Stimulated activated effector memory CD8-positive, alpha-beta T cell treated with anti-CD3 and anti-CD28 coated beads, Interleukin-12 subunit alpha, Interleukin-12 subunit beta, amount 100 ng/mL, for 72 hours (primary cell): ENCODE data around the gene GPAT3.
"Not testable (repeated sequence)": the region's sequence is repeated elsewhere in the genome, so short reads cannot be mapped to it uniquely, and the experiment has no call there.

Experiments used
- ATAC-seq: fragments of 150-1000 bp; cut with Tn5 transposase; 2 replicates; pipeline ENCODE4 v1.10.0; 2021
- DNase-seq, 2 donors: peaks; one replicate each; pipeline ENCODE4 v3.0.0; 2021 to 2022; ENCODE audit warnings: low spot score in 2 of 2
- H3K27ac Mint-ChIP-seq: one replicate; pipeline ENCODE4 v1.8.0; 2022; ENCODE audit warnings: mild to moderate bottlenecking, mixed read lengths
- H3K36me3 Mint-ChIP-seq: one replicate; pipeline ENCODE4 v1.8.0; 2022; ENCODE audit warnings: mild to moderate bottlenecking, mixed read lengths
- H3K4me1 Mint-ChIP-seq: one replicate; pipeline ENCODE4 v1.8.0; 2022; ENCODE audit warnings: mixed read lengths
- H3K4me3 Mint-ChIP-seq: one replicate; pipeline ENCODE4 v1.8.0; 2022; ENCODE audit warnings: mild to moderate bottlenecking, mixed read lengths
- H3K9me3 Mint-ChIP-seq: one replicate; pipeline ENCODE4 v1.8.0; 2022; ENCODE audit warnings: mixed read lengths

GPAT3 gene

DNA sequence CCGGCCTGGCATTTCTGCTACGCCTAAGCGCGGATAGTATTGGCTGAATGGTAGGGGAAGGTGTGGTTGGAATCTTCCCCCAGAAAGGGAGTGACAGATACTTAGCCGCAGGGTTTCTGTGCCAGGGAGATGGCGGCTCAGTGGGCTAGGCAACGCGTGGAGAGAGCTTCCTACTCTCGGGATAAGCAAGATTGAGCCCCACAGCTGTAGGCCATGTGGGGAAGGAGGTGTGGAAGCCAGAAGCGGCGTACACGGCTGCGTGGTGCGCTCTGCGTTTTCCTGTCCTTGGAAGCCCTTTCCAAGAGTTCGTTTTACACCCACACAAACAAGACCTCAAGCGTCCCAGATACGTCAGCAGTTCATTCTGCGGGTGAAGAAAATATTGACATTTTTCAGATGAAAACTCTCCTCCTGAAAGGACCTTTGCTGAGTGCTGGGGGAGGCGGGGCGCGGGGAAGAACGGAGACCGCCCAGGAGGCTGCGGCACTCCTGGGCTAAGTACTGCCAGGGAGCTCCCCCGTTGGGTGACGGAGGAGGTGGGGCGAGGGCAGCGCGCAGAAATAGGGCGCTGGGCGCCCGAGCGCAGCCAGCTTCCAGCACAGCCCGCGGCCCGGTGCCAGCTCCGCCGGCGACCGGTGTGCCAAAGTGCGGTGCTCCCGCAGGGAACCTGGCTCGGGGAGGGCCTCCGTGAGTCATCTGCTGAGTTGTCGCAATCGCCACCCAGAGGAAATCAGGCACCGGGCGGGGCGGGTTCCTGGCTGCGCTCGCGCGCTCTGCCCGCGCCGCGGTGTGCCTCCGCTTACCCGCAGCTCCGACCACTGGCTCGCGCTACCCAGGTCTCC, at the start of gene GPAT3:
Gene GPAT3 (plus strand): TSS at position 589 of the 842 bp plus-strand sequence. CDS start 515 bp downstream, outside the sequence.
- peak; percentile 46 to 79 for DNase-seq
- H3K9me3 Mint-ChIP-seq, result no peaks in the 10 kb centered on the region
- peaks cover 22% of the 10 kb centered on the region for H3K4me1 Mint-ChIP-seq
- peak within 1 kb of the TSS; percentile 94 for H3K4me3 Mint-ChIP-seq
- peak; percentile 90 for ATAC-seq
- H3K36me3 Mint-ChIP-seq, result no peaks in the 10 kb centered on the region
- H3K27ac Mint-ChIP-seq, result peak within 1 kb of the TSS; percentile 77

DNA sequence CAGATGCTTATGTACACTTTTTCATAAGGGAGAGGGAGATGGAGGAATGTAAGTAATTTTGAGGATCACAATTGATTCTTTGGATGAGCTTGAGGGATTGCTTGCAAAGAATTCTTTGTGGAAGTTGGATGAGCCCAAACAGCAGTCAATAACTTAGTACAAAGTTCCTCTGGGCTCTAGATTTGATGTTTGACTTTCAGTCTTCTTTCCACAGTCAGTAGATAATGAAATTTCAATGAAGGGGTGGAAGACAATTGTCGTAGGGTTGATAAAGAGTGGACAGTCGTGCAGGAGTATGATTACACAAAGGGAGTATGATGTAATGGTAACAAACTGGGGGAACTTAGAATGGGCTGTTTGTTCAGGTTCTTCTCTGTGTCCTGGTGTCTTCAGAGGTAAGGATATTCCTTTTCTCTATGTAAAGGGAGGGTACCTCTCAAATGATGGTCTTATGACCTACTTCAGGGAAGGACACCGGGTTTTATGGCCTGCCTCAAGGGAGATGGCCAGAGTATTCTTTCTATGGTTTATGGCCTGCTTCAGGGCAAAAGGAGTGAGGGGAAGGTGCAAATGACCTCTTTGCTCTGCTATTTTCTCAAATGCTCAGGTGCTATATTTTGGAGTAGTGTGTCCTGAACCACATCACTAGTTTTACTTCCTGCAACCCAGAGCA, 49.3 kb upstream of the GPAT3 start:
- DNase-seq (no peak), ATAC-seq (no peak)
- H3K27ac Mint-ChIP-seq, result peak overlapping the region; percentile 68

DNA sequence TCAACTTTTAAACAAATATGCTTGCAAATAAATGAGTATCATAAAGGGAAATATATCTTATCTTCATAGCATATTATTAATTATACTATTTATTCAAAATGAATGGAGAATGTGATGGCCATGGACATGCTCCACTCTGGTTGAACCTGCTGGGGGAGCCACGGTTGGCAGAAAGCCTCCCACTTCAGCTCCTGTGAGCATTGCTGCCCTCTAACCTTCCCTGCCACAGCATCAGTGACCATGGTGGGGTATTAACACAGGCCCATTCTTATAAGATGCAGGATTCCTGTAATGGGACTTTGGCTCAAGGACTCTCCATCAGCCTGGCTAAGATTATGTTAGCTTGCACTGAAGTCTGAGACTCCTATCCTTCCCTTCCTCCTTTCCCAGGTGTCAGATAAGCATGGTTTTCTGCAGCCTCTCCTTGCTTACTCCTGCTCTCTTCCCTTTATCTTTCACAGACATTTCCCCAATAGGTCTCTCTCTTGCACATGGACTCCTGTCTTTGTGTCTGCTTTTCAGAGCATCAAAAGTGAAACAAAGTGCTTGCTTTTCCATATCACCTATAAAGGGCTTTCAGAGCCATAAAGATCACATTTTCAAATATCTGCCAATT, 46.1 kb upstream of the GPAT3 start:
- Mint-ChIP-seq H3K4me1 (peaks cover 6% of the 10 kb centered on the region), H3K9me3 (no peaks in the 10 kb centered on the region), H3K27ac (no peak overlapping the region), H3K4me3 (no peak overlapping the region), H3K36me3 (no peaks in the 10 kb centered on the region)
- DNase-seq (no peak), ATAC-seq (no peak)

More for the DNA sequence above, 49.3 kb upstream of the GPAT3 start:
- Mint-ChIP-seq H3K36me3 (peaks cover 13% of the 10 kb centered on the region), H3K9me3 (no peaks in the 10 kb centered on the region), H3K4me3 (no peak overlapping the region), H3K4me1 (peaks cover 18% of the 10 kb centered on the region)

DNA sequence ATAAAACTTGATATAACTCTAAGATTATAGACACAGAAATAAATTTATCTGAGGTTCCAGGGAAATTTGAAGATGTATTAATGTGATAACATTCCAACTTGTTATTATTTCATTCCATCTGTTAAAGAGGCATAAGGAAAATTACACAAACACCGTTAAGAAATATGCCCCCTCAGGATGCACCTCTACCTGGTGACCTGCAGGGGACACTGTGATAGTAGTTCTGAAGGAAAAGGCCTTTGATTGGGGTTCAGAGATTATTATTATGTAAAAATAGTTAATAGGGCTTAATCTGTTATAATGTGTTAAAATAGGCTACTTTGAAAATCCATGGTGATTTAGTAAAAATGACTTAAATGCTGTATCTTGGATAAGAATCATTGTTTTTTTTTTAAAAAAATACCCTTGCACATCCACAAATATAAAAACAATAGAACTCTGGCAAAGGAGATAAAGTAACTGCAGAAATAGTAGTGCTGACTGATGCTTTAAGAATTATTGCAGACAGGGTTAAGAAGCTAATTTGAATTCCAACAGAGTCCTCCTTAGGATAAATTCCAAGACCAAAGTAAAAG, 44.9 kb upstream of the GPAT3 start:
- H3K4me3 Mint-ChIP-seq, result no peak overlapping the region
- no peak overlapping the region for H3K27ac Mint-ChIP-seq
- ATAC-seq (no peak), DNase-seq (no peak)
- no peaks in the 10 kb centered on the region for H3K36me3 Mint-ChIP-seq
- no peaks in the 10 kb centered on the region for H3K4me1 Mint-ChIP-seq
- no peaks in the 10 kb centered on the region for H3K9me3 Mint-ChIP-seq

DNA sequence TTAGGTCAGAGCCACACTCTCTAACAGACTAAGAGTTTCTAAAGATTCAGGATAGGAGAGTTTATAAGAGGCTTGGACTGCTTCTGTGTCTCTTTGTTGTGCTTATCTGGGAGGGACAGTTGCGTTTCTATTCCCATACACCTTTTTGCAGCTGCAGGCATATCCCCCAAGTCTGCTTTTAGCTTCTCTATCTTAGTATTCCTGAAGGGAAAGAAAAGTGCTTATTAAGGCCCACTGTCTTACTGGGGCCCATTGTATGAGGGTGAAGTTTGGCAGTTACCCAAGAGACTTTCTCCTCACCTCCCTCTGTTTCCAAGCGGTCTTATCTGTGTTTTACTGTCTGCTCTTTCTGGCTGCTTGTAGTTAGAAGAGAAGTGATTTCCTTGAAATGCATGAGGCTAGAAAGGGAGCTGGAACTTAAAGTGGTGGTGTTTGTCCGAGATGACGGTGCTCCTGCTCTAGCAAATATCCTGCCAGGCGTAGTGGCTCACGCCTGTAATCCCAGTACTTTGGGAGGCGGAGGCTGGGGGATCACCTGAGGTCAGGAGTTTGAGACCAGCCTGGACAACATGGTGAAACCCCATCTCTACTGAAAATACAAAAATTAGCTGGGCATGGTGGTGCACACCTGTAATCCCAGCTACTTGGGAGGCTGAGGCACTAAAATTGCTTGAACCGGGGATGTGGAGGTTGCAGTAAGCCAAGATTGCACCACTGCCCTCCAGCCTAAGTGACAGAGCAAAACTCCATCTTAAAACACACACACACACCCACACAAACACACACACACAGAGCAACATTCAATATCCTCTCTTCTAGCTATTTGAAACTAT, 39.6 kb upstream of the GPAT3 start:
- H3K4me3 Mint-ChIP-seq, H3K36me3 Mint-ChIP-seq, ATAC-seq, H3K9me3 Mint-ChIP-seq, H3K27ac Mint-ChIP-seq, H3K4me1 Mint-ChIP-seq, DNase-seq: not testable (repeated sequence)

DNA sequence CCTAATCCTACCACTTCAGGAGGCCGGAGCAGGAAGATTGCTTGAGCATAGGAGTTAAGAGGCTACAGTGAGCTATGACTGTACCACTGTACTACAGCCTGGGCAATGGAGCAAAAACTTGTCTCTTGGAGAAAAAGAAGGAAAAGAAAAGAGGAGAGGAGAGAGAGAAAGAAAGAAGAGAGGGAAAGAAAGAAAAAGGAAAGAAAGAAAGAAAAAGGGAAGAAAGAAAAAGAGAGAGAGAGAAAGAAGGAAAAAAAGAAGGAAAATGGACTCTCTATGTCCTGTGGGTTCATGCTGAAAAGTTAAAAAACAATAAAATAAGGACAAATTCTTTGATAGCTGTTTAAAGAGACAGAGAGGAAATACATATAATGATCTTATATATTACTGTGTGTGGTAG, 37.7 kb upstream of the GPAT3 start:
- DNase-seq (no peak), ATAC-seq (no peak)
- Mint-ChIP-seq H3K9me3 (no peaks in the 10 kb centered on the region), H3K4me1 (no peaks in the 10 kb centered on the region), H3K36me3 (no peaks in the 10 kb centered on the region), H3K27ac (peak overlapping the region; percentile 38), H3K4me3 (no peak overlapping the region)

DNA sequence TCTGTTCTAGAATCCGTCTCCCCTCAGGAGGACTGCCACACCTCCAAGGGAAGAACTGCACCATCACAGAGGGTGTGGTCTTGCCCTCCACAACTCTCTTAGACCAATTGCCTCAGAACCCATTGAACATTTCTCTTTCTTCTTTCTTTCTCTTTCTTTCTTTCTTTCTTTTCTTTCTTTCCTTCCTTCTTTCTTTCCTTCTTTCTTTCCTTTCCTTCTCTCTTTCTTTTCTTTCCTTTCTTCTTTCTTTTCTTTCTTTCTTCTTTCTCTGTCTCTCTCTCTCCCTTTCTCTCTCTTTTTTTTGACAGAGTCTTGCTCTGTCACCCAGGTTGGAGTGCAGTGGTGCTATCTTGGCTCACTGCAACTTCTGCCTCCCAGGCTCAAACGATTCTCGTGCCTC, 34.2 kb upstream of the GPAT3 start:
- not testable (repeated sequence) for H3K36me3 Mint-ChIP-seq, DNase-seq, H3K4me1 Mint-ChIP-seq, H3K9me3 Mint-ChIP-seq, ATAC-seq, H3K27ac Mint-ChIP-seq, H3K4me3 Mint-ChIP-seq

DNA sequence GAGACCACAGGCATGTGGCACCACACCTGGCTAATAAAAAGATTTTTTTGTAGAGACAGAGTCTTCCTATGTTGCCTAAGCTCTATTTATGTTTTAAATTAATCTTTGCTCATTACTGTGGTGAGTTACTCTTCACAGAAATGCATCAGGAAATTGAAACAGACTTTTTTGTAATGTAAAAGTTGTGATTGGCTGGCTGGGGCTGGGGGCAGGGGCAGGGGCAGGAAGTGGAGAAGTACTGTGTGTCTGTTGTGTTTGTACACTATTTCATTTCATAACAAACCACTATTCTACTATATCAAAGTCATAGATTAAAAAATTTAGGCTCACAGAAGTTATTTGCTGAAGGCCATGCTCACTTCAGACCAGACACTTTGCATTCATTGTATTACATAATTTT, 31.9 kb upstream of the GPAT3 start:
- H3K36me3 Mint-ChIP-seq, result no peaks in the 10 kb centered on the region
- H3K4me1 Mint-ChIP-seq, result peaks cover 8% of the 10 kb centered on the region
- ATAC-seq (no peak), DNase-seq (no peak)
- H3K27ac Mint-ChIP-seq, result no peak overlapping the region
- H3K4me3 Mint-ChIP-seq, result no peak overlapping the region
- no peaks in the 10 kb centered on the region for H3K9me3 Mint-ChIP-seq

DNA sequence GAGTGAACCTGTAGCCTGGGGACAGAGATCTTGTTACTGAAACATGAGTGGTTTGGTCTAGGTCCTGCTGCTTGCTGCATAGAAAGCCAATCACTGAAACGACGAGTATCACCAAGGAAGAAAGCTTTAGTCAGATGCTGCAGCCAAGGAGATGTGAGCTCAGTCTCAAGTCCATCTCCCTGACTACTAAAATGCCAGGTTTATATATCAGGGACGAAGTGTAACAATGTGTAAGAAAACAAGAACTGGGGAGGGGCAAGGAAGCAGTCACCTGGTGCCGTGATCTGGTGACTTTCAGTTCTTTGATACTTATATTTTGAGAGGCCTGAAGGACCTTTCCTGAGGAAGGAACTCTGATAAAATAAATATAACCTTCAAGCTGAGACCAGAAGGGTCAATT, 31.4 kb upstream of the GPAT3 start:
- ATAC-seq, result no peak

DNA sequence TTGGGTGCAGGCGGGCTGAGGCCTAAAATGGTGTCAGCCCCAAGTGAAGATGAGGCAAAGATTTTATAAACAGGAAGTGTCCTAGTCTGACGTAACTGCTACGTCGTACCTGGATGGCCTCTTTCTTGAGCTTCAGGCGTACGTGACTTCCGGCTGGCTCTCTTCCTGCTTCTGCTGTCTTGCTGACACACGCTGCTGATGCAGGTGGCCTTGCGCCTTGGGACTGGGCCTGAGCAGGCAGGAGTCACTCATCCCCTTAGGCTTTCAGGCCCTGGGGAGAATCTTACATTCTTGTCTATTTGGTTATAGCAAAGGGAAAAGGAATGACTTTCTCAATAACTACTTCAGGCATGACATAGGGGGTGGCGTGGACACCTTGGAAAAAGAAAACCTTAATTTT, 30.9 kb upstream of the GPAT3 start:
- Mint-ChIP-seq H3K9me3 (no peaks in the 10 kb centered on the region), H3K27ac (no peak overlapping the region), H3K4me3 (no peak overlapping the region), H3K36me3 (no peaks in the 10 kb centered on the region), H3K4me1 (peaks cover 14% of the 10 kb centered on the region)
- DNase-seq (no peak), ATAC-seq (no peak)

More for the DNA sequence above, 31.4 kb upstream of the GPAT3 start:
- Mint-ChIP-seq H3K27ac (no peak overlapping the region), H3K9me3 (no peaks in the 10 kb centered on the region), H3K4me1 (peaks cover 13% of the 10 kb centered on the region), H3K4me3 (no peak overlapping the region), H3K36me3 (no peaks in the 10 kb centered on the region)
- DNase-seq, result no peak

DNA sequence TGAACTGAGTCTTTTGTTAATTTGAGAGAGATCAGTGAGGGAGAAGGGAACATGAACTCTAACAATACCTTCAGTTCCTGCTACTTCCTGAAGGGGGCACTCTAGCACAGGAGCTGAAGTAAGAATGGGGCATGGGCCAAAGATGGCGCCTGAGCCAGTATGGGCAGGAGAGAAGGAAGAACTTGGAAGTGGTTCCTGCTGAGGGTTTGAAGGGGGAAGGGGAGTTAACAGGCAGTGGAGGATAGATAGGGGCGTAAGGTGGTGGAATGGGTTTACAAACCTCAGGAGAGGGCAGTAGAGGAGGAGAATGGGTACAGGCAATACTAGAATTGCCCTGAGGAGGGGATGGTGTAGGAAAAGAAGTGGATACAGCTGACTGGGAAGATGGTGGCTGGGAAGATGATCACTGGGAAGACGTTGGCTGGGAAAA, 26.7 kb upstream of the GPAT3 start:
- ATAC-seq (peak; percentile 69), DNase-seq (peak; percentile 48 to 79)
- H3K9me3 Mint-ChIP-seq, H3K36me3 Mint-ChIP-seq, H3K4me3 Mint-ChIP-seq: not testable (repeated sequence)
- Mint-ChIP-seq H3K4me1 (peaks cover 14% of the 10 kb centered on the region), H3K27ac (peak overlapping the region; percentile 55)

DNA sequence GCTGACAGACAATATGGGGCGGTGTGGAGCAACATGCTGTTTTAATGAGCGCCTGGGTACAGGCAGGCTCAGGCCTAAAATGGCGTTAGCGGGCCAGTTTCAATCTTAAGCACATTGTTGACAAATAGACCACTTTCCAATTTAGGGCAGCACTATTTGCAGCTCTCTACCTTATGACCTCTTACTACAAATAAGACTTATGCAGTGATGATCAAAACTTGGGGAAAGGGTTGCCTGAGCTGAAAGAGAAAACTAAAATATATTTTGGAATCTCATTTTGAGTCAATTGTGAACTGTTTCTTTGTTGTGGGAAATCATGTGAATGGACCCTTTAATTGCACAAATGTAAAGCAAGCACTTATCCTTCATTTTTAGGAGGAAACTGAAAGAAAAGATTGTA, 25.5 kb upstream of the GPAT3 start:
- Mint-ChIP-seq H3K36me3 (no peaks in the 10 kb centered on the region), H3K4me3 (no peak overlapping the region), H3K27ac (no peak overlapping the region), H3K4me1 (peaks cover 8% of the 10 kb centered on the region), H3K9me3 (no peaks in the 10 kb centered on the region)
- no peak for ATAC-seq
- DNase-seq, result no peak

DNA sequence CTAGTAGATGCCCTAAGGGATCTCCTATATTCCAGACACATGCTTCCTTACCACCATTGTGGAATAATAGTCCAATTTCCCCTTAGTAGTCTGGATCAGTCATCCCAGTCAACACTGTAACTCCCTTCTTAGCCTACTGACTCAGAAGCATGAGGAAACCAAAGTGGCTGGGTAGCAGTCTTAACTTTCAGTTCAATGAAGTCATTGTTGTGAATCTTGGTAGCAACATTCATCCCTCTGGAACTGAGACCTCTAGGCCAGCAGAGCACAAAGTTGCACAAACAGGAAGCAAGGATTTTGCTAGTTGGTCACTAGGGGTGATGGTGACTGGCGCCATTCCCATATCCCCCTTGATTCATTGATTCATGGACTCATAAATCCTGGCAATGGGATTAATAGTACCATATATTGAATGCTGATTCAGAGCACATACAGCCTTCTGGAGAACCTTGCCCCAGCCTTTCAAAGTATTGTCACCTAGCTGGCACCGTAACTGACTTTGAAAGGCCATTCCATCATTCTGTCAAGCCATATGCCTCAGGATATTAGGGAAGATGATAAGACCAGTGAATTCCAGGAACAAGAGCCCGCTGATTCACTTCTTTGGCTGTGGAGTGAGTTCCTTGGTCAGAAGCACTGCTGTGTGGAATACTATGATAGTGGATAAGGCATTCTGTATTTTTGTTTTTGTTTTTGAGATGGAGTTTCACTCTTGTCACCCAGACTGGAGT, 19.7 kb upstream of the GPAT3 start:
- Mint-ChIP-seq H3K9me3 (no peaks in the 10 kb centered on the region), H3K4me1 (no peaks in the 10 kb centered on the region), H3K36me3 (no peaks in the 10 kb centered on the region), H3K4me3 (no peak overlapping the region), H3K27ac (no peak overlapping the region)
- DNase-seq (no peak), ATAC-seq (peak; percentile 44)

DNA sequence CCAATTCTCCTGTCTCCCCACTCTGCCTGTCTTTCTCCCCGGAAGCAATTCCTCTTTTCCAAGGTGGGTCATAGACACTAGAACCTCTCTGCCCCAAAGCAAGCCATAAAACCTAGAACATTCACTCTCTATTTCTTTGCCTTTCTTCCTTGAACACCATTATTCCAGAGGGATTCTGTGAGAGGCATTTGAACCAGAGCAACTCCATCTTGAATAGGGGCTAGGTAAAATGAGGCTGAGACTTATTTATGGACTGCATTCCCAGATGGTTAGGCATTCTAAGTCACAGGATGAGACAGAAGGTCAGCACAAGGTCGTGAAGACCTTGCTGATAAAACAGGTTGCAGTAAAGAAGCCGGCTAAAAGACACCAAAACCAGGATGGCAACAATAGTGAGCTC, 13.7 kb upstream of the GPAT3 start:
- H3K4me3 Mint-ChIP-seq, result no peak overlapping the region
- no peaks in the 10 kb centered on the region for H3K4me1 Mint-ChIP-seq
- H3K27ac Mint-ChIP-seq, result no peak overlapping the region
- no peaks in the 10 kb centered on the region for H3K9me3 Mint-ChIP-seq
- no peak for DNase-seq
- no peaks in the 10 kb centered on the region for H3K36me3 Mint-ChIP-seq
- no peak for ATAC-seq
